HFF-Myc (cell line): ENCODE measurements around the gene ALK.

Source experiments
- DNase-seq: peaks from one replicate; pipeline ENCODE4 v3.0.0-alpha.2; 2011; ENCODE audit warnings: low read depth; ENCODE audit errors: extremely low read depth
- H3K4me3 ChIP-seq: replicated peaks from 2 replicates; pipeline ENCODE4 v1.5.1; 2011; ENCODE audit warnings: low read depth, mild to moderate bottlenecking, control low read depth, low read length
- TF ChIP-seq, protein P1 (sequence below): IDR thresholded peaks from 2 replicates; pipeline ENCODE4 v1.5.1; 2012; ENCODE audit warnings: mild to moderate bottlenecking, low read depth, low read length, control low read depth; ENCODE audit errors: missing control alignments

Gene ALK

DNA sequence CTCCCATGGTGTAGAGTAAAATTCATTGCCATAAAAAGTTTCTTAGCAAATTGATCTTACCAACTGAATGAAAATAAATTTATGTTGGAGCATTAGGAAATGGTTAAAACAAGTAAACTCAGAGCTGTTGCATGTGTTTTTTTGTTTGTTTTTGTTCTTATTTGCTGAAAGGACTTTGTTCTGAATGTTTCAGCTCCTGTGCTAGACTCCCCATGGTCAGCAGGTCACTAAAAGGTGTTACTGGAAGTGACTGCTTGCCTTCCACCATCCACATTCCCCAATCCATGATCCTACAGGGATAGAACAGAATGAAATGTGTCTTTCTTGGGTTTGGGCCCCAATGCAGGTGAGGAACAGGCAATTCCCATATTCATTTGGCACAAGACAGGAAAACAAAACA, 101.8 kb downstream of the ALK start:
- no peak for DNase-seq
- TF ChIP-seq, protein P1, sequence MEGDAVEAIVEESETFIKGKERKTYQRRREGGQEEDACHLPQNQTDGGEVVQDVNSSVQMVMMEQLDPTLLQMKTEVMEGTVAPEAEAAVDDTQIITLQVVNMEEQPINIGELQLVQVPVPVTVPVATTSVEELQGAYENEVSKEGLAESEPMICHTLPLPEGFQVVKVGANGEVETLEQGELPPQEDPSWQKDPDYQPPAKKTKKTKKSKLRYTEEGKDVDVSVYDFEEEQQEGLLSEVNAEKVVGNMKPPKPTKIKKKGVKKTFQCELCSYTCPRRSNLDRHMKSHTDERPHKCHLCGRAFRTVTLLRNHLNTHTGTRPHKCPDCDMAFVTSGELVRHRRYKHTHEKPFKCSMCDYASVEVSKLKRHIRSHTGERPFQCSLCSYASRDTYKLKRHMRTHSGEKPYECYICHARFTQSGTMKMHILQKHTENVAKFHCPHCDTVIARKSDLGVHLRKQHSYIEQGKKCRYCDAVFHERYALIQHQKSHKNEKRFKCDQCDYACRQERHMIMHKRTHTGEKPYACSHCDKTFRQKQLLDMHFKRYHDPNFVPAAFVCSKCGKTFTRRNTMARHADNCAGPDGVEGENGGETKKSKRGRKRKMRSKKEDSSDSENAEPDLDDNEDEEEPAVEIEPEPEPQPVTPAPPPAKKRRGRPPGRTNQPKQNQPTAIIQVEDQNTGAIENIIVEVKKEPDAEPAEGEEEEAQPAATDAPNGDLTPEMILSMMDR, result no peak
- no peak overlapping the region for H3K4me3 ChIP-seq

DNA sequence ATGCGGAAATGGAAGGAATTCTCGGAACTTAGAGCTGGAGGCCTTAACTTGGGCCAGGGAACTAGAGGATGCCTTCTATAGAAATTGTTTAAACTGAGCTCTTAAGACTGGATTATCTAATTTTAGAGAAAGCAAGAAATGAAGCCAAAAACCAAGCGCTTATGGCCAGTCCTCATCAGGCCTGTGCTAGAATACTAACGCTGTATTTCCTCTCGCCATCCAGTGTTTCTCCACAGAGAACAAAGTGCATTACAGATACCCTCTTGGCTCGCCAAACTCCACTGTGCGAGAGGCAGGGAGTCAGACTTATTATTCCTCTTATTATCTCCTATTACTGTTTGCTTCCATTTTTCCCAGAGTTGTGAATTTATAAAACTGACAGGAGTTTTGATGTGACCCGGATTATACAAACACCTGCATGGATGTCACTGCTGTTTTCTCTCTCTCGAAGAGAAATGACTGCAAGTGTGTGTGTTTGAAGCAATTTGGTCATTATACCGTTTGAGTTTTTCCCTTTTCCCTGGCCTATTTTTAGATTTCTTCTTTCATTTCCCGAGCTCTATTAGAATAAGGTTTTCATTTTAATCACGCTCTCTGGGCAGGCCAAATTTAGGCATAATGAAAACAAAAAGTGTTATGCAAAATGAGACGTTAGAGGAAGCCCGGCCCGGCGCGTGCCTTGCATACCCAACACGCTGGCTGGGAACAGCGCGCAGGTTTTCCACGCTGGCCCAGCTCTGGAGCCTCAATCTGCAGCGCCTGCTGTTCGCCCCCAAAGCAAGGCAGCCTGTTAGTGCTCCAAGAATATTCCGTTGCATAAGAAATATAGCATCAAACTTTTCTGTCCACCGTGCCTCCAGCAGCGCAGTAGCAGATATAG, 103.3 kb downstream of the ALK start:
- DNase-seq, result no peak
- TF ChIP-seq, protein P1, result no peak
- no peak overlapping the region for H3K4me3 ChIP-seq

DNA sequence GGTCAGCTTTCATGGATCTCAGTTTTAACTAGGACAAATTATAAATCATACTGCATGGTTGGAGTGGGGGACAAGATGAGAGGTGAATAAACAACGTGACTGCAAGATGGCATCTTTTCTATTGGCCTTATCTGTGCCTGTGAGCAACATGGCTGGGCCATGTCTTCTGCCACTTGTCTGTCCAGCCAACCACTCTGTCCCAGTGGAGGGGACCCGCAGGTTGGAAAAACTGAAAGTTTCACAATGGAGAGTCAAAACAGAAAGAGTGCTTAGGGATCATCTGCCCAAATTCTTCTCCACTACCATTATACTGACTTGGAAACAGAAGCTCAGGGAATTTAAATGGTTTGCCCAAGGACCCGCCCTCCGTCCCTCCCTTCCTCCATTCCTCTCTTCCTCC, 104.1 kb downstream of the ALK start:
- no peak overlapping the region for H3K4me3 ChIP-seq
- TF ChIP-seq, protein P1, result no peak
- no peak for DNase-seq

DNA sequence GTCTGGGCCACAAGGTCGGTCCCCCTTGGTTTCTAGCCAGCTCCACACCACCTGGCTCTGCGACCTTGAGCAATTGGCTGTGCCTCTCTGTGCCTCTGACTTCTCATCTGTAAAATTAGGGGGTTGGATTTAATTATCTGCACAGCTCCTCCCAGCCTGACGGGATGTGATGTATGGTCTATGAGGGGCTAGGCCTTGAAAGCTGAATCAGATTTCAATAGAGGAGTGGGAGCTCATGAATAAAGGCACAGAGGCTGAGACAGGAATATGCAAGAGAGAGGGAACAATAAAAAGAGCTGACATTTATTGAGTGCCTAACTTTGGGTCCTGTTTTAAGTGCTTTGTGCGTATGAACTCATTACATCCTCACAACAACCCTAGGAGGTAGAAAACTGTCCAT, 104.7 kb downstream of the ALK start:
- H3K4me3 ChIP-seq, result no peak overlapping the region
- TF ChIP-seq, protein P1, result no peak
- DNase-seq, result no peak

DNA sequence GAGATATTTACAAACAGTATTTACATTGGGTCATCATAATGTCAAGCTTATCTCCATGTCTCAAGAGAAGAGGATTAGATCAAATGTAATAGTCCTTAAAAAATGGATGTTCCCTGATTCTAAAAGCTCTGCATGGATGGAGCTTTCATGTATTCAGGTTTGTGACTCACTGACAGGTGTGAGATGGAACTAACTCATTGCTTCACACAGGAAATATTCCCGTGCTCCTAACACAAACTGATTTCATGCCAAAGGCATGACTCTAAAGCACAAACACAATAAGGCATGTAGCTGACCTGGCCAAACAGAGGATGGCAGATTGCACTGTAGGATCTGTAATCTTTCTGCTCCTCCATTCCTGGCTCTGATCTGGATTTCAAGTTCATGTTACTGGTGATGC, 110.0 kb downstream of the ALK start:
- TF ChIP-seq, protein P1, result no peak
- no peak overlapping the region for H3K4me3 ChIP-seq
- no peak for DNase-seq

DNA sequence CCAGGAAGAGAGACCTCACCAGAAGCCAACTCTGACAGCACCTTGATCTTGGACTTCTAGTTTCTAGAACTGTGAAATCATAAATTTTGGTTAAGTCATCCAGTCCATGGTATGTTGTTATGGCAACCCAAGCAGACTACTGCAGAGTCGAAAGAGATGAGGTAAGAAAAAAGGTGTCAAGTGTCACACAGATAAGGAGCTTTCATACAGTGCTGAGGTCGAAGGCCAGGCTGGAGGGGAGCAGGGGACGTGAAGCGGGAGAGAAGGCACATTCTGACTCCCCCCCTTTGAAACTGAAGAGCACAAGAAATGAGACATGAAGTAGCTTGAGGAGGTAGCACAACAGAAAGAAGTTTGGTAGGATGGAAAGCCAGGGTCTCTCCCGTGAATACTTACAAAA, 110.4 kb downstream of the ALK start:
- no peak for DNase-seq
- no peak overlapping the region for H3K4me3 ChIP-seq
- TF ChIP-seq, protein P1, result no peak
